SK-N-MC (cell line): ENCODE data around the gene ASH1L.

Experiments used
- EZH2 ChIP-seq: fragments of 200-600 bp; sonication (generic); IDR thresholded peaks from one replicate; pipeline ENCODE4 v1.6.1; 2017; ENCODE audit warnings: antibody characterized with exemption
- FOXP2 ChIP-seq: optimal IDR thresholded peaks from 2 replicates; pipeline ENCODE3; 2011; ENCODE audit warnings: mild to moderate bottlenecking, moderate library complexity; ENCODE audit not compliant: insufficient read depth; ENCODE audit errors: extremely low read length, control extremely low read depth
- POLR2AphosphoS5 ChIP-seq: IDR thresholded peaks from 2 replicates; pipeline ENCODE4 v1.6.1; 2012; ENCODE audit warnings: mild to moderate bottlenecking, low read depth, low read length, borderline replicate concordance

DNA sequence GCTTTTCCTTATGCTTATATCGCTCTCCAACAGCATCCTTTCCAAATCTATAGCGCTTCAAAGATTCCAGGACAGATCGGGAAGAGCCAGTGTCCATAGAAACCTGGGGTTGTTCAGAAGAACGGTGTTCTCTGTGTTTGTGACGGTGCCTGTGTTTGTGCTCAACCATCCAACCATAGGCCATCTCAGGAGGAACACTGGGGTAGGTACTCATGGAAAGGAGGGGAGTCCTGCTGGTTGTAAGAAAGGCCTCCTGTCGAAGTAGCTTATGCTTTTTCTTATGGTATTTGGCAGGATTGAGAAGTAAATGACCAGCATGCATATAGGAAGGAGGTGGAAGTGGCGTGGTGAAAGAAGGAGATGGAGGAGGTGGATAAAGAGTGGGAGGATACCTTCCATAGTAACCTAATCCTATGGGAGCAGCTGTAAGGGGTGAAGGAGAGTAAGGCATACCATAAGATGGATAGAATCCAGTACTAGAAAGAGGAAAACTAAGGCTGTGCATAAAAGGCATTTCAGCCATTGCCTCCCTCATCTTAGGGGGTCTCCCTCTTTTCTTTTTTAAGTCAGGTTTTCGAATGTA is 84.2 kb downstream of the ASH1L start:
- TF ChIP-seq POLR2AphosphoS5 (no peak), EZH2 (no peak), FOXP2 (no peak)
